Heart left ventricle (tissue), 13 donors: ENCODE measurements around the gene FSD1.

Experiments
- CTCF ChIP-seq, 12 donors: fragments of 200-600 bp; sonication (generic) in 4 of 12; IDR thresholded peaks; one replicate each; pipeline versions ENCODE4 v1.5.0 to v1.8.0; 2018 to 2022; ENCODE audit warnings: antibody characterized with exemption in 12 of 12, mild to moderate bottlenecking in 5 of 12
- POLR2A ChIP-seq, 2 donors: fragments of 450-650 bp; IDR thresholded peaks; one replicate each; pipeline ENCODE4 v1.6.1; 2017; ENCODE audit warnings: antibody characterized with exemption in 2 of 2, mild to moderate bottlenecking in 2 of 2, moderate library complexity in 2 of 2
- donor health status: ischemic (EF 13 %, LVEDD 7.1; RV severe dilation, severe dysfunction).
- donor health status: DM: no; HTN: yes; CAD: no.
- donor health status: DM: no; HTN: no; CAD: no.
- donor health status: ischemic (EF 25% LVEDD 6.9; RV normal size, moderate dysfunction).
- donor health status: ischemic (EF 25% LVEDD 5.7; RV mildly dilated, moderate dysfunction).
- donor health status: ischemic (EF 35%, LVEDD 5.7; RV mildly dilated, moderate dysfunction).
- donor health status: nonischemic (EF 11% LVEDD 7.7; RV severe dilation, severe dysfunction).
- donor health status: DM: yes; HTN: yes; CAD: no.
- donor health status: PGD.
- donor health status: ischemic (EF 29% LVEDD 5.4; RV normal size, mild dysfunction).
- donor health status: nonischemic (EF 23%, LVEDD 6.1; RV moderate dilation, normal function).

GRCh38 chr19:4316956-4317355 is 12.6 kb downstream of the FSD1 start:
- no peak for TF ChIP-seq CTCF (IDR thresholded peaks at IDR 0.05)
- no peak for TF ChIP-seq POLR2A (IDR thresholded peaks at IDR 0.05)
